ENCODE results near the gene NFIX.

Gene NFIX

DNA sequence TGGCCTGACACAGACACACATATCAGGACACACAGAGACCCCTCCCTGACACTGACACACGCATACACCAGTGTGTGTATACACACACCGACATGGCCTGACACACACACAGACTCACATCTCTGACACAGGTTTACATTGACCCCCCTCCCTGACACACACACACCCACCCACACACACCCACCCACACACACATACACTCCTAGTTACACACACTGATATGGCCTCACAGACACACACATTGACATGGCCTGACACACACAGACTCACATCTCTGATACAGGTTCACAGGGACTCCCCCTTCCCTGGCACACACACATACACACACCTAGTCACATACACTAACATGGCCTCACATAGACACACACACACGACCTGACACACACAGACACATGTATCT is 4.4 kb upstream of the NFIX start:
- DNase-seq: no peak

DNA sequence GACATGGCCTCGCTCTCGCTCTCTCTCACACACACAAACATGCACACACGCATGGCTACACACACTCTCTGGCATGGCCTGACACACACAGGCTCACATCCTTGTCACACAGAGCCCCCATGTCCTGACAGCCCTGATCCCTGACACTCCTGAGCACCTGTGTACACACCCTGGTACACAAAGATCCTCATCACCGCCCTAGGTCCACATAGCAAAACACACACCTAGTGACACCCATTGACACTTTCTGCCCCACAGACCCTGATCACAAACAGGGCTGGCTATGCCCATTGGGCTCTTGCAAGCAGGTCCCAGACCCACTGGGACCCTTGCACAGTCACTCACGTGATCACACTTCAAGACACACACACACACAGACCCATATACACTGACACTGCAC is 4.0 kb upstream of the NFIX start:
- no peak for DNase-seq

DNA sequence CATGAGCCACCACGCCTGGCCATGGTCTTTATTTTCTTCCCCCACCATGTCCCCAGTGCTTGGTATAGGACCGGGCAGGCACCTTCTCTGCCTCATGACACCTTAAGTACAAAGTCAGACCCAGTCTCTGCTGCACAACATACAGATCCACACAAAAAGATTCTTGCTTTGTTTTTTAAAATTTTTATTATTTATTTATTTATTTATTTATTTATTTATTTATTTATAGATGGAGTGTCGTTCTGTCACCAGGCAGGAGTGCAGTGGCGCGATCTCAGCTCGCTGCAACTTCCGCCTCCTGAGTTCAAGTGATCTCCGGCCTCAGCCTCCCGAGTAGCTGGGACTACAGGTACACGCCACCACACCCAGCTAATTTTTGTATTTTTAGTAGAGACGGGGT is 2.5 kb upstream of the NFIX start:
- no peak for DNase-seq

DNA sequence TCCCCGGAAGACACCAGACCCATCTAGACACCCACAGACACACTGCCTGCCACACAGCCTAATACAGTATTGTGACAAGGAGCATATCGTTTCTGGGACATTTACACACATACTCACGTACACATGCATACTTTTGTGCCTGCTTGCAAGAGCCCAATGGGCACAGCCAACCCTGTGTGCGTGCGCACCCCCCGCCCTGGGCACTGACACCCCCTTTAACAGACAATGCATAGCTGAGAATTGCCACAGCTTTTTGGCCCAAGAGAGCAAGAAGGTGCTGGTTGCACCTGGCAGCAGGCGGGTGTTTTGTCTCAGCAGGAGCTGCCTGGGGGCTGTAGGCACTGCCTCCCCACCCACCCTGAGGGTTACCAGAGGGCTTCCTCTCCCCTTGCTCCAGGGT is 1.7 kb upstream of the NFIX start:
- no peak for DNase-seq

DNA sequence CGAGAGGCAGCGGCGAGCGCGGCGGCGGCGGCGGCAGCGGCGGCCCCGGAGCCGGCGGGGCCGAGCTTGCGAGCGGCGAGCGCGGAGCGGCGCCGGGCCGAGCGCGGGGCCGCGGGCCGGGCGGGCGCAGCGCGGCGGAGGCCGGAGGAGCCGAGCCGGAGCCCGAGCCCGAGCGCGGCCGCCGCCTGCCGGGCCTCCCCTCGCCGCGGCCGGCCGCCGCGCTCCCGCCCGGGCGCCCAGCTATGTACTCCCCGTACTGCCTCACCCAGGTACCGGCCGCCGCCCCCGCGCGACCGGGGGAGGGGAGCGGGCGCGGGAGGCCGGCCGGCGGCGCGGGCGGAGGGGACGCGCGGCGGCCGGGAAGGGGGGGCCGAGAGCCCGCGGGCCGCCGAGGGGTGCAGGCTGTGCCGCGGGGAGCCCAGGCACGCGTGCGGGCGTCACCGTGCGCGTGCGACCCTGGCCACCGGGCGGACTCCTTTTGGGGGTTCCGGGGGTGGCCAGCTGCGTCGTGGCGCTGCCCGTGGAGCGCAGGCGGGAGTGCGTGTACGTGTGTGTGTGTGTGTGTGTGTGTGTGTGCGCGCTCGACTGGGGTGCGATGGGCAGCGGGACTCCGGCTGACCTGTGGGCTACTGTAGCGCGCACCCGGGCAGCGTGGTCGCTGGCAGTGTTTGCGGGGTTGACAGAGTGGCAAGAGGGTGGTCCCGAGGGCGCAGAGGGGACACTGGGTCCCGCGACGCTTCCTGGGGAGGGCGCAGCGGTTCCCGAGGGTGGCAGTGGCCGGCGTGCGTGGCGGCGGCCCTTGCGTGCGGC is 526 bp downstream of the NFIX start:
- DNase-seq: peak; percentile 24

DNA sequence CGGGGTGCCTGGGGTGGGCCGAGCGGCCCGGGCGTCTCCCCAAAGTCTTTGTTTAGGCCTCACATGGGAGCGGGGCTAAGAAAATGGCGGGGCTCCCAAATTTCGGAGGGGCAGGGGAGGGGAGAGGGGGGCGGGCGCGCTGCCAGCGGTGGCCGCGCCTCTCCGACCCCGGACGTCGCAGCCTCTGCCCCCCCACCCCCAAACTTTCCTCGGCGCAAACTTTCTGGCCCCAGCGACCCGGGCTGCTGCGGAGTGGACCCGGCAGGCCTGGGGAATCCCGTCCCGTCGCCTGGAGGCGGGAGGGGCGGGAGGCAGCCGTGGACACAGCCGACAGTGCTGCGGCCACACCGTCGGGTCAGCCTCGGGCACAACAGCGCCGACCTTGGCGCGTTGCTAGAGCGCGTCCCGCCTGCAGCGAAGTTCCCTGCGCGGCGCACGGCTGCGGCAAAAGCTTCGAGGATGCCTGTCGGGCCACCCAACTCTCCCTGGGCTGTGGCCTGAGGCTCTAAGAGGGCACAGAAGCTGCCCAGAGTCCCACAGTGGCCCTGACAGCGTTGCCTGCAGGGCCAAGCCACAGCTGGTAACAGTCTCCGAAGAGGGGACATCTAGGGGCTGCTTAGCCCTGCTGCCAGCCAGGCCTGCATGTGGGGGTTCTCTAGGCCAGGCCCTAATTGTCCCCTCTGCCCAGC is 1.3 kb downstream of the NFIX start:
- peak; percentile 32 for DNase-seq

DNA sequence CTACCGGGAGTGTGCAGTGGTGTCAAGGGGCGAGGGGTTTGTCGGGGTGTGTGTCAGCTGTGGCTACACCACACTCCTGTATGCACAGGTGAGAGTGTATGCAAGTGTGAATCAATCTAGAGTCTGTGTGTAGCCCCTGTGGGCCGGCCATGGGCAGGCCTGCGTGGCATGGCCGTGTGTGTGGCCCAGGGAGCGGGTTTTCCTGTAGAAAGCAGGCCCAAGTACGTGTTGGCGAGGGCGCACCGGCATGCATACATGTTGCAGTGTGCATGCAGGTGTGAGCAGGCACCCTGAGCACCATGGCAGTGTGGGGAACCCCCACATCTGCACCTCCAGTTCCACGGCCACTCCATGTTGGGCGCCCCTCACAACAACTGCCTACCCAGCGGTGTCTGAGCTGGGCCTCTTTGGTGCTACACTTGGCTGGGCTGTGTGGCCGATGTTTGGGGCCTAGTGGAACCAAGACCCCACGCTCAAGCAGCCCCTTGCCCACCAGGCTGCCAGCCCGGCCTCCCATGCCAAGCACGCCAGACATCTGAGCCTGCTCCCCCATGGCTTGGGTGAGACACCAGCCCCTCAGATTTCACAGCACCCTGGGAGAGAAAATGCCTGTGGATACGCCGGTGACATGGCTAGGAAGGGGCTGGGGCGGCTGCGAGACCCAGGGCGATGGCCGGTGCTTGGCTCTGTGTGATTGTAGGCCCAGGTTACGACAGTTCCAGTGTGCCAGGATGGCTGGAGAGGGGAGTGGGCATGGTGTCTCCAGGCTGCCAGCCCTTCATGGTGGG is 2.1 kb downstream of the NFIX start:
- no peak for DNase-seq

DNA sequence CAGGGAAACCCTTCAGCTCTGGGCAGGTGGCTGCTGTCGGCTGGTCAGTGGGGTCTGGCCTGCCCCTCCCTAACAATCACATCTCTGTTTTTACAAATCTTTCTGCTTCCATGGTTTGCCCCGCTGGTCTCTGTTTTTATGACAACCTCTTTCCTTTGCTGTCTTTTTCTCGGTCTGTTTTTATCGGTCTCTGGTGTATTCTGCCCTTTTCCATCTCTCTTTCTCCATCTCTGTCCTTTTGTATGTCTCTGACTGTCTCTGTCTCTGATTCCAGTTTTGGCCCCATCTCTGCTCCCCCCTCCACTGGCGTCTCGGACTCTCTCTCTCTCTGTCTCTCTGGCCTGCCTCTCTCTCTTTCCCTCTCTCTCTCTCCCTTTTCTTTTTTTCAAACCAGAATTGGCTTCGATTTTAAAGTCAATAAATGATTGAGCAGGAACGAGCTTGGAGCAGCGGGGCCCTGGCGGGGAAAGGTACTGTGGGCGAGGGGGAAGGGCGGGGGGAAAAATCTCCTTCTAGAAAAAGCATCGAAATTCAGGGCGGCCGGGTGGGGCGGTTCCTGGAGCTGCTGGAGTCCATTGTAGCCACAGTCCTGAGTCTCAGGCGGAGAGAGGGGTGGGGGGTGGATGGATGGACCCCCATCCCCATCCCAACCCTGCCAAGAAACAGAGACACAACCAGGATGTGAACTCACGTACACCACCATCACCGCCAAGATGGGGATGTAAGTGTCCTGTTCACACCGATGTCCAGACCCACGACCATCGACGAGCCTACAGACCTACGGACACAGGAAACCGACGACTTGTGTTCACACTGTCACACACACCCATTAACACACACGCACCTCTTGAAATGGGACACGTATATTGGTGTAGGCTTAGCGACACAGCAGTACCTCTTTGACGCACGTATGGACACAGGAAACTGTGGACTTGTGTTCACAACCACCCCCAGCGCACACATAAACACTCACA is 3.0 kb downstream of the NFIX start:
- no peak for DNase-seq

DNA sequence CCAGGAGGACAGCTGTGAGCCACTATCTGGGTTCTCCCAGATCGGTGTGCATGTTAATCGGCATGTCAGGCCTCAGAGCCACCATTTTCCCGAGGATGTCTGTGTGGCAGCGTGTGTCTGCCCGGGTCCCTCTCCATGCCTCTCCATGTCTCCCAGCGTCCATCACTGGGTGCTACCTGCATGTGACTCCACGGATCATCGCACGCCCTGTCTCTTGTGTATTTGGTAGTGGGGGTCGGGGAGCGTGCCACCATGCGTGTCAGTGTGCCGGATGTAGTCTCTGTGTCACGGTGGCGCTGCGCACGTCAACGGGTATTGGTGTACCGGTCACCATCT is 5.9 kb downstream of the NFIX start:
- no peak for DNase-seq

DNA sequence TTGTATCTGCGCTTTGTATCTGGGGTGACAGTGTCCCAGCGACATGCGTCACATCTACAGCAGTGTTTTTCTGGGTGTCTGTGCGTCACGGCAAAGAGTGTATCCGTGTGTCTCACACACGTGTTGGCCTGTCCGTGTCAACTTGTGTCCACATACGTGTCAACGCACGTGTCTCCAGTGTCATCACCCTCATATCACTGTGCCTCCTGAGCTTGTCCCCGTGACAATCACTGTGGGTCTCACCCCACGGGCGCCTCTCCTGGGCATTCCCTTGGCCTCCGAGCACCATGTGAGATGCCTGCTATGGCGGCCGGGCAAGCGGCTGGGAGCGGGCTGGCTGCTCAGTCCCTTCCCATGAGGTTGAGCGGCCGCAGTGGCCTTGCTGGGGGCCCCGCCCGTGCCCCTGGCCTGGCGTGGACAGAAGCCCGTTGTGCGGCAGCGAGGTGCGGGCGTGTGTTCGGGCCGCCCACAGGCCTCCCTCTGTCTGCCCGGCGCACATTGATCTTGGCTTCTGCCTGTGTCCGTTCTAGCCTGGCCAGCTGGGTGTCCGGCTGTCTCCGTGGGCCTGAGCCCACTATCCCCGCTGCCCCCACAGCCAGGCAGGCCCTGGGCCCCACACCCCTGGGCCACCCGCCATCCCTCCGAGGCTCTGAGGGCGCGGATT is 6.4 kb downstream of the NFIX start:
- DNase-seq: no peak

DNA sequence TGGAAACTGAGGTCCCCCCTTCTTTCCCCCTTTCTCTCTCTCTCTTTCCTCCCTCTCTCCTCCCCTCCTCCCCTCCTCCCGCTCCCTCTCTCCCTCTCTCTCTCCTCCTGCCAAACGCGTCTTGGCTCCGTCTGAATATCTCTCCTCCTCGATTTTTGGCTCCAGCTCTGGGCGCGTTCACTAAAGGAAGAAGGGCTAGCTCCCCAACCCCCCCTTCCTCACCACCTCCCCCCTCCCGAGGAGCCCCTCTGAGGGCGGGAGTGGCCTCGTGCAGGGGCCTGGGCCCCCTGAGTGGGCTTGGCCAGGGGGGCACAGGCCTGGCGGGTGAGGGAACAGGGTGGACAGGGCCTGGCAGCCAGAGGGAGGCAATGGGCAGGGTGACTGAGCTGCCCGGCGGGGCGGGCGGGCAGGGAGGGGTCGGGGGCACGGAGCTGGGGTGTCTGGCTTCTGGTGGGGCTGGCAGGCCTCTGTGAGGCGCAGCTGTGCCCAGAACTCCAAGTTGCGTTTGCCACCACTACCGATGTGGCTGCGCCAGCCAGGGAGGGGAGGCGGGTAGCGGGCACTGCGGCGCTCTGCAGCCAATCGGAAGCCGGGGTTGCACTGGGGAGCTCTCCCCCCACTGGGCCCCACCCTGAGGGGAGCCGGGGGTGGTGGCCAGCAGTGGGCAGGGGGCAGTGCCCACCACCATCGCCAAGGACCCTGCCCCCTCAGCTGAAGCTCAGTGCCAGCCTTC is 7.1 kb downstream of the NFIX start:
- DNase-seq: no peak

DNA sequence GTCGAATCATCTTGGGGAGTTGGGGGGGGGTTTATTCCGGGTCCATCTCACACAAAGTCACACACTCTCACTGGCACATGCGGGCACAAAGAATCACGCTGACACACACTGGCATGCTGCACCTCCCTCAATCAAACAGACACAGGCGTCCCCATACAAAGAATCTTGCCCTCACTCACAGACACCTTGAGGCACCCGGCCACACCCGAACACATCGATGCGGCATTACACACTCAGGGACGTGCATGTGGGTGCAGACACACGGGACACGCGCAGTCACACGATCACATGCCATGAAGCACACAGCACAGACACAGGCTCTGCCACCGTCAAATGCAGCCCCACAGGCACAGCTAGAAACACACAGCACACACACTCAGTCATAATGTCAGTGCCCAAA is 7.8 kb downstream of the NFIX start:
- DNase-seq: no peak

DNA sequence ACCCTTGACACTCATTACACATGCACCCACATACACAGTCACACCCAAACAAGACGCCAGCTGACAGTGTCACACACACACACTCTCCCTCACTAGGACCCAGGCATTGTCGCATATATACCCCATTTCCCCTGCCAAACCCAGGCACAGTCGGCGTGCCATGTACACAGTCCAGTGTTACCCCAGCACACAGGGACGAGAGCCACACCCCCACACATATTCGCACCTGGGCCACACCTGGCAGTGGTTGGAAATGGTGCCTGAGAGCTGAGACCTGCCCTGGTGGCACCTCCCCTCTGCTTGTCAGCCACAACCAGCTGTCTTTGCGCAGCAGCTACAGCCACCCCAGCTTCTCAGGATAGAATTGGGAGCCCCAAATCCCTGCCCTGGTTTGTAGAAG is 9.0 kb downstream of the NFIX start:
- DNase-seq: no peak

DNA sequence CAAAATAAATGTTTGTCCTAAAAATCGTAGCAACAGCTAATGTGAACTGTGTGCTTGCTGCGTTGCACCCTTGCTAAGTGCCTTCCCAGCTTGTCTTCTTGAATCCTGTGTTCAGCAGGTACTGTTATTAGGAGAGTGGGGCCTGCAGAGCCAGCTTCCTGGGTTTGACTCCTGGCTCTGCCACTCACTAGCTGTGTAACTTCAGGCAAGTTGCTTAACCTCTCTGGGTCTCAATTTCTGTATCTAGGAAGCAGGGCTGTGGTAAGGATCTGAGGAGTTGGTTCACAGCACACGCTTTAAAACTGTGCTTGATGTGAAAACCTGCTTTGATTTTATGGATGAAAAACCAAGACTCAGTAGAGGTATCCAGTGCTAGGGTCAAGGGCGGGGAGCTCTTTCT is 10.0 kb downstream of the NFIX start:
- DNase-seq: no peak

DNA sequence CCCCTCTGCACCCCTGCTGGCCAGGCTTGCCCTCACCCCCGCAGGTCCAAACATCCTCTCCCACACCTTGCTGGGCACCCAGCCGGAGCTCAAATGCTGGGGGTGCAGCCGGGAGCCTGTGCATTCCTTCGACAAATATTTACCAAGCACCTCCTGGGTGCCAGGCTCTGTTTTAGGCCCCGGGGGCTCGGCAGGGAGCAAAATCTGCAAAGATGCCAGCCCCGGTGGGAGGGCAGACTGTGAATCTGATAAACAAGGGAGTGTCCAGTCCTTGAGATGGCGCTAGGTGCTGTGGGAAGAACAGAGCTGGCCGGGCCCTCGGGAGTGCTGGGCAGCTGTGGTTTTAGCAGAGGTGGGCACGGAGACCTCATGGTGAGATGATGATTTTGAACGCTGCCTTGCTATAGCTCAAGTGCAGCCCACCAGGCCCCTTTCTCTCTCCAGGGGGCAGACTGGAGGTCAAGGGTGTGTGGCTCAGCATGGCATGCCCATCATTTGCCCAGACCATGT is 10.6 kb downstream of the NFIX start:
- DNase-seq: no peak

DNA sequence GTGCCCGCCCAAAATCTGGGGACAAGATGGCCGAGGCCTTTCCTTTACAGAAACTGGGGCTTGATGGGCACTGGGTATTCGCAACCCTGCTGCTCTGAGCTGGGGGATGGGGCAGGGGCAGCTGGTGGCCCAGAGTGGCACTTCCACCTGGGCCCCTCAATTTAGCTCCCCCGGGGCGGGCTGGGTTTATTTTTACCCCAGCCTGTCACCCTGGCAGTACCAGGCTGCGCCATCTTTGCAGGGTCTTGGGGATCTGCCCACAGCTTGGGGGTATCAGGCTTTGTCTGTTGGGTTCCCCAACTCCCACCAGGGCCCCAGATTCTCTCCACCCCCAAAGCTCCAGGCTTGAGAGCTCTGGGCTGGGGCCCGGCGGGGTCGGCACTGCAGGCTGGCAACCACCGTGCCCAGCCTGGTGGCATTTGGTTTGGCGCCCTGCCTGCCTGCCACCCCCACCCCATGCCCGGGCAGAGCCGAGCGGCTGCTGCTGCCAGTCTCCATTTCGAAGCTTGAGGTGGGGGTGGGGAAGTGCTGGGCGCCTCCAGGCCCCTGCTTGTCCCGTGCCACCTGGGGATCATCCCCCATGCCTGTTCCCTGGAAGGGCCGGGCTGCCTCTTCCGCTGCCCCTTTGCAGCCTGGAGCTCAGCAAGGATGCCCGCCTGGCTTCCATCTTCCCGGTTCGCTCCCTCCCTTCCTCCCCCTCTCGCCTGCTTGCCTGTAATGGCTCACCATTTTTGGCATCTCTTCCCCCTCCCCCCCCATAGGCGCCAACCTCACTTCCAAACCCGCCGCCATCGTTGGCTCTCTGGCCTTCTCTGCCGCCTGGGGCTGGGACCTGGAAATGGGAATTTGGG is 11.4 kb downstream of the NFIX start:
- no peak for DNase-seq

DNA sequence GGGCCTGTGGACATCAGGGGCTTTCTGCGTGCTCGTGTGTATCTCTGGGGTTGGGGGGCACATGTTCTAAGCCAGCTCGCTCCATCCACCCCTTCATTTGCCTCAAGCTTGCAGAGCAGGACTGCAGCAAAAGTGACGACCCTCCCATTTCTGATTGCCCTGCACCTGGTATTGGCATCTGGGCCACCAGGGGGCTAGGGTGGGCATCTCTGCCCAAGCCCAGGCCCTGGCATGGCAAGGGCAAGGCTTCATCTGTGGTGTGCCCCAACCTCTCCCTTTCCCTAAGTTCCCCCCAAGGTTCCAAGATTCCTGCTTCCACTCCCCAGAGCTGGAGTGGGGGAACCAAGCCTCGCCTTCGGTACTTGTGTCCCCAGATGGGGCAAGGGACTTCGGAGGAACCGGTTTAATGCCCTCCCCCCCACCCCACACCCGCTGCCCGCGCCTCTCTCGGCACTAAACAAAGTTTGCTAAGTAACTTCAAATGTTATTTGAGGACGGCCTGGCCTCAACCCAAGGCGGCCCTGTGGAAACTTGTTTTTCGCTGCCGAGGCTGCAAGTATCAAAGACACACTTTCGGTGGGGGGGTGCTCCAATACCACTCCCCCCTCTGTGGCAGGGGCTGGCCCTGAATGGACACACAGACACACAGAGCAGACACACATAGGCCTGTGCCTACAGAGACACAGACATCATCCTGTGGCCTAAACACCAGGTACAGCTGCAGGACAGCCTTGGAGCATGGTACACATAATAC is 12.2 kb downstream of the NFIX start:
- no peak for DNase-seq

DNA sequence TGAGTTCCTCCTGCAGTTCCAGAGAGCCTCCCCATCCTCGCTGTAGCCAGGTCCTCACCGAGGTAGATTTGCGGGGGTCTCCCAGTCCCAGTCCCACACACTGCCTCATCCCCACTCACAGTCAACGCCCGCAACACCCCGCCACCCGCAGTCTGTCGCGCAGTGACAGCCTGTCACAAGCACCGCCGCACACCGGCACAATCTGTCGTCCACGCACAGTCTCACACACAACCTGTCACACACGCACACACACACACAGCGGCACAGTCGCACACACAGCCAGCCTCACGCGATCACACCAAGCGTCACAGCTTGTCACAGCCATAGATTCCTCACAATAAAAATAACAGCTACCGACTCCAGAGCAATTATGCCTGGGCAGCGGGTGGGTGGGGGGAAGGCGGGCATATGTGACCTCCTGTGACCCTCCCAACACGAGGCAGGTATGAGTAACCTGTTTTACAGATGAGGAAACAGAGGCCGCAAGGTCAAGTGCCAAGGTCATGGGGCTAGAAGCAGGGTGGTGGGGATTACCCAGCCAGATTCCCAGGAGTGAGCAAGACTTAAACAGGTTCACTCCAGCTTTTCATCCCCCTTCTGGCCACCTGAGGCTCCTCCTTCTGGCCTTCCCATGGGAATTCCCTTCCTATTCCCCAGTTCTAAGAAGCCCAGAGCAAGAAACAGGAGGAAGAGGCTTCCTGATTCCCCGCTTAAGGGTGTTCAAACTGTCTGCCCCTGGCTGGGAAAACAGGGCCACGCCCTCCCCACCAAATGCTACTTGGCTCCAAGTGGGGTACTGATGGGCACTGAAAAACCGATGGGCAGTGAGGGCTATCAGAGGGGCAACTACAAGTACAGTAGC is 13.9 kb downstream of the NFIX start:
- no peak for DNase-seq

Data from HCEC 1CT (cell line).